ENCODE results near the gene HOXC6. TPM values are rescaled to one million over a fixed set of nuclear protein-coding genes. Genes with fewer than 3 reads are reported as not detected.

HOXC6 gene
- total RNA-seq, 4 donors from 2014 or later: 0.21 to 1.1 (median 0.30) TPM; not detected in 1

GRCh38 chr12:54027442-54027786 is 826 bp upstream of the HOXC6 start:
- no peak for TF ChIP-seq POLR2A (IDR thresholded peaks at IDR 0.05)
- TF ChIP-seq, protein P1, sequence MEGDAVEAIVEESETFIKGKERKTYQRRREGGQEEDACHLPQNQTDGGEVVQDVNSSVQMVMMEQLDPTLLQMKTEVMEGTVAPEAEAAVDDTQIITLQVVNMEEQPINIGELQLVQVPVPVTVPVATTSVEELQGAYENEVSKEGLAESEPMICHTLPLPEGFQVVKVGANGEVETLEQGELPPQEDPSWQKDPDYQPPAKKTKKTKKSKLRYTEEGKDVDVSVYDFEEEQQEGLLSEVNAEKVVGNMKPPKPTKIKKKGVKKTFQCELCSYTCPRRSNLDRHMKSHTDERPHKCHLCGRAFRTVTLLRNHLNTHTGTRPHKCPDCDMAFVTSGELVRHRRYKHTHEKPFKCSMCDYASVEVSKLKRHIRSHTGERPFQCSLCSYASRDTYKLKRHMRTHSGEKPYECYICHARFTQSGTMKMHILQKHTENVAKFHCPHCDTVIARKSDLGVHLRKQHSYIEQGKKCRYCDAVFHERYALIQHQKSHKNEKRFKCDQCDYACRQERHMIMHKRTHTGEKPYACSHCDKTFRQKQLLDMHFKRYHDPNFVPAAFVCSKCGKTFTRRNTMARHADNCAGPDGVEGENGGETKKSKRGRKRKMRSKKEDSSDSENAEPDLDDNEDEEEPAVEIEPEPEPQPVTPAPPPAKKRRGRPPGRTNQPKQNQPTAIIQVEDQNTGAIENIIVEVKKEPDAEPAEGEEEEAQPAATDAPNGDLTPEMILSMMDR (IDR thresholded peaks at IDR 0.05): no peak
- H3K27ac ChIP-seq: no peak overlapping the region
- H3K36me3 ChIP-seq: no peaks in the 10 kb centered on the region
- H3K4me1 ChIP-seq: peaks cover 0 to 37% (median 0%) of the 10 kb centered on the region in 3 donors
- DNase-seq: no peak
- intact Hi-C loops (cut with DNase I): no loop called here
- H3K27me3 ChIP-seq: peaks cover 0 to 100% (median 27%) of the 10 kb centered on the region in 4 donors
- WGBS, 2 donors: 62 to 73% methylated on average over 3 of the region's 3 CpGs
- no peaks in the 10 kb centered on the region for H3K9me3 ChIP-seq
- no peak overlapping the region for H3K4me3 ChIP-seq

GRCh38 chr12:54029529-54030441 is 1.5 kb downstream of the HOXC6 start:
- DNase-seq: no peak
- intact Hi-C loops (cut with DNase I): loop anchor here (5.0 kb wide), 1 partner anchor 163 kb away; no protein-coding TSS in a partner anchor
- Histone ChIP-seq H3K27me3 (peaks cover 0 to 100% (median 27%) of the 10 kb centered on the region in 4 donors), H3K4me1 (peaks cover 5 to 61% (median 16%) of the 10 kb centered on the region in 3 donors), H3K4me3 (peak overlapping the region; percentile 36 to 63 (median 48)), H3K27ac (no peak overlapping the region), H3K36me3 (no peaks in the 10 kb centered on the region), H3K9me3 (no peaks in the 10 kb centered on the region)
- TF ChIP-seq, protein P1 (IDR thresholded peaks at IDR 0.05): no peak
- TF ChIP-seq POLR2A (IDR thresholded peaks at IDR 0.05): no peak
- WGBS, 2 donors: 33 to 39% methylated on average over 26 to 45 of the region's 53 CpGs

GRCh38 chr12:54030442-54030801 is 2.2 kb downstream of the HOXC6 start:
- Histone ChIP-seq H3K27me3 (peaks cover 0 to 100% (median 27%) of the 10 kb centered on the region in 4 donors), H3K9me3 (no peaks in the 10 kb centered on the region), H3K4me1 (peaks cover 5 to 67% (median 16%) of the 10 kb centered on the region in 3 donors), H3K27ac (no peak overlapping the region), H3K4me3 (no peak overlapping the region), H3K36me3 (no peaks in the 10 kb centered on the region)
- 56 to 65% methylated on average over 6 to 7 of the region's 7 CpGs for WGBS, 2 donors
- DNase-seq: no peak
- TF ChIP-seq POLR2A (IDR thresholded peaks at IDR 0.05): no peak
- intact Hi-C loops (cut with DNase I): loop anchor here (5.0 kb wide), 1 partner anchor 162 kb away; no protein-coding TSS in a partner anchor

DNA sequence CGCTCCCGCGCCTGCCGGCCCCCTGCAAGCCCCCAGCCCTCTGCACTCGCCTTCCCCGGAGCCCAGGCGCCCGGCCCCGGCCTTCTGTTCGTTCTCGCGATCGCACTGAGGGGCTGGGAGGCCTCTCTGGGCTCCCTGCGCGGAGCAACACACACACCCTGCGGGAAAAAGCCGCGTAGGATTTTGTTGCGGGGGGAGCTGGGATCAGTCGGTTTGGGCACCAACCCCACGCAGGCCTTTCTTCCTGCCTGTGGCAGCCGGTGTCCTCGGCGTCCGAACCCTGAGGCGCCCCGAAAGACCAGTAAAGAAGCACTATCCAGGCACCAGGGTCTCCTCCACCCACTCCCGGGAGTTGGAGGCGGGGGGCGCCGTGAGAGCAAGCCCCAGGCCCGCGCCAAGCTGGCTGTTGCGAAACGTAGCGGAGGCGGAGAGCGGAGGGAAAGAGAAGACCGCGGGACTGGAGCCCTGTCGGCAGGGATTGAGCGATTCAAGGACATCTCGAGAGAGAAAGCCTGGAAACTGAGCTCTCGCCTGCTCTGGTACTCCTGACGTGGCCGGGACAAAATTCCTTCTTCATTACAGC is 2.7 kb downstream of the HOXC6 start:
- TF ChIP-seq, protein P1 (IDR thresholded peaks at IDR 0.05): no peak
- TF ChIP-seq POLR2A (IDR thresholded peaks at IDR 0.05): no peak
- Histone ChIP-seq H3K27ac (no peak overlapping the region), H3K4me3 (peak overlapping the region in 3 of 4 donors; percentile 13 to 31 (median 29)), H3K9me3 (no peaks in the 10 kb centered on the region), H3K4me1 (peaks cover 5 to 73% (median 16%) of the 10 kb centered on the region in 3 donors), H3K36me3 (no peaks in the 10 kb centered on the region), H3K27me3 (peaks cover 0 to 99% (median 24%) of the 10 kb centered on the region in 4 donors)
- no peak for DNase-seq
- intact Hi-C loops (cut with DNase I): loop anchor here (5.0 kb wide), 1 partner anchor 161 kb away; no protein-coding TSS in a partner anchor
- WGBS, 2 donors: 42 to 47% methylated on average over 26 to 29 of the region's 46 CpGs

- H3K27me3 ChIP-seq: peaks cover 0 to 97% (median 22%) of the 10 kb centered on the region in 4 donors
- H3K9me3 ChIP-seq: no peaks in the 10 kb centered on the region
- H3K27ac ChIP-seq: no peak overlapping the region
- DNase-seq: no peak
- WGBS, 2 donors: 60 to 77% methylated on average over 5 to 9 of the region's 16 CpGs
- H3K36me3 ChIP-seq: no peaks in the 10 kb centered on the region
- H3K4me3 ChIP-seq: no peak overlapping the region
- H3K4me1 ChIP-seq: peaks cover 5 to 78% (median 16%) of the 10 kb centered on the region in 3 donors
- intact Hi-C loops (cut with DNase I): loop anchor here (5.0 kb wide), 1 partner anchor 161 kb away; no protein-coding TSS in a partner anchor
- TF ChIP-seq, protein P1 (IDR thresholded peaks at IDR 0.05): no peak
- no peak for TF ChIP-seq POLR2A (IDR thresholded peaks at IDR 0.05)
Observed at GRCh38 chr12:54031480-54031879, 3.2 kb downstream of the HOXC6 start.

All from esophagus squamous epithelium (tissue), 5 donors.